T1000 (cell line): ENCODE results near the gene CFAP126.
"Not testable (repeated sequence)": the region's sequence is repeated elsewhere in the genome, so short reads cannot be mapped to it uniquely, and the experiment has no call there.

Experiments
- DNase-seq: peaks from one replicate; lab custom pipeline; 2025; ENCODE audit warnings: mixed read lengths; lab: John Stamatoyannopoulos, UW

Gene CFAP126

GRCh38 chr1:161381707-161382106, 14.0 kb upstream of the CFAP126 start:
- DNase-seq = no peak

DNA sequence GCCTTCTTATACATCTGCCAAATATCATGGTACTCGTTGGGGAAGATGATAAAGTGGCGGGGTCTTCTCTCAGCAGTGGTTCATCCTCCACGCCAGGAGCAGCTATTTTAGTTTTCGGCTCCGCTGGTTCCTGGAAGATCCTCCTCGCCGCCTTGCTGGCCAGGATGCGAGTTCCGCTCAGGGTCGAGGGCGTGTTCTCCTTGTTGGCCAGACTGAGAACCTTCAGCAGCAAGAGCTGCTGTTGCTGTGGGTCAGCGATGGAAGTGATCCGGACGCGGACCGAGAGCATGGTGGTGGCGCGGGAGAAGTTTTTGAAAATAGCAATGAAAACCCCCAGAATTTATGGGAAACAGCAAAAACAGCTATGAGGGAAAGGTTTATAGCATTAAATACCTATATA, 11.4 kb upstream of the CFAP126 start:
- DNase-seq = no peak

DNA sequence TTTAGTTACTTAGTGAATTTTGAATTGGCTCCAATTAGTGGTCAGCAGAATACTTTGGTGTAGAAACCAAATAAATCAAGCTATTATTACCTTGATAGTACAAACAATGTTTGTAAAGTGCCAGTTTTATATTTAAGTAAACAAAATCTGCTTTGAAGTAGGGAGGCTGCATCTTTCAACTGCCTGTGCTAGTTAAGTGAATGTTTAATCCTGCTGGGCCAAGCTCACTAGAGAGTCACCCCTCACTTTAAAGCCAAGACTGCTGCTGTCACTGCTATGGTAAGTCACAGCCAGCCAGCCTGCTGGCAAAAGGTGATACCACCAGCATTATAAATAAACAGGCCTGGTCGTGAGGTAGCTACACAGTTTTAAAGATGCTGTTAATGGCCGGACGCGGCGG, 10.3 kb upstream of the CFAP126 start:
- no peak for DNase-seq

- DNase-seq = no peak
These were observed 6.7 kb upstream of the CFAP126 start for GRCh38 chr1:161374373-161374772.

DNA sequence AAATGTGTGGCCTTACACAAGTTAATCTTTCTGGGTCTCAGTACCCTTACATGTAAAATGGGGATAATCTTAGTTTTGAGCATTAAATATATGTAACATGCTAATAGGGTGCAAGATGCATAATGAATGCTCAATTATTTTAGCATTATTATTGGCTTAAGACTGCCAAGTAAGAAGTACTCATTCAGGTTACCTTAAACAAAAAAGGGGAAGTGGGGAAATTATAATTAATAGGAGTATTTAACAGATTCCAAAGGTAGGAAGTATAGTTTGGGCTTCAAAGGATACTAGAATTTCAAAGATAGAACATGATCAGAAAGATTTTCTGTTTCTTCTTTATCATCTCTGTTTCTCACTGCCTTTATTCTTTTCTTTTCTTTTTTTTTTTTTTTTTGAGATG, 5.8 kb upstream of the CFAP126 start:
- no peak for DNase-seq

- DNase-seq = no peak
These were observed 2.5 kb downstream of the CFAP126 start for GRCh38 chr1:161365207-161365606.

- no peak for DNase-seq
These were observed 3.3 kb downstream of the CFAP126 start for GRCh38 chr1:161364332-161364731.

GRCh38 chr1:161359291-161359690, 8.4 kb downstream of the CFAP126 start:
- DNase-seq = no peak

DNA sequence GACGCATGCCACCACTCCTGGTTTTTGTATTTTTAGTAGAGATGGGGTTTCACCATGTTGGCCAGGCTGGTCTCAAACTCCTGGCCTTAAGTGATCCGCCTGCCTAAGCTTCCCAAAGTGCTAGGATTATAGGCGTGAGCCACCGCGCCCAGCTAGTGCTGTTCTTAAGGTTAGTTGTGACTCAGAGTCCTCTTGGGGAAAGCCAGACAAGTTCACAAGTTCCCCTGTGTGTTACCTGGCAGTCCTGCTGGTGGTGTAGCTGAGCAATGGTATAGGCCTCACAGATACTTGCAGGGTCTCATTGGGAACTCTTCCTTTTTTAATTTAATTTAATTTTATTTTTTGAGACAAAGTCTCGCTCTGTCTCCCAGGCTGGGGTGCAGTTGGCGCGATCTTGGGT, 10.6 kb downstream of the CFAP126 start:
- no peak for DNase-seq

DNA sequence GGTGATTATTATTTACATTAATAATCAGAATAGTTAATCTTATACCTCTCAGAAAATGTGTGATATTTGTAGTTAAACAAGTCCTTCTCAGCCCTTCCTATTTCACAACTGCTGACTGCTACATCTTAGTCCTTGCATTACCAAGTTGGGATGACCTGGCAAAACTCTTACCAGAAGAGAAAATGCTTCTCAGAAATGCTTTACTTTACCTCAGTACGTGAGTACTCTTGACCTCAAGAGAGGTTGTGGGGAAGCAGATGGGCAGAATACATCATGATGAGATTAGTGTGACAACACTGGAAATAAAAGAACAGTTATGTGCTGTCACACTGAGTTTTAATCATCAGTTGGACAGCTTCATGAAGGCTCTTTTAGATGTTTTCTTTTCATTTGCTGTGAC, 16.2 kb downstream of the CFAP126 start:
- no peak for DNase-seq

DNA sequence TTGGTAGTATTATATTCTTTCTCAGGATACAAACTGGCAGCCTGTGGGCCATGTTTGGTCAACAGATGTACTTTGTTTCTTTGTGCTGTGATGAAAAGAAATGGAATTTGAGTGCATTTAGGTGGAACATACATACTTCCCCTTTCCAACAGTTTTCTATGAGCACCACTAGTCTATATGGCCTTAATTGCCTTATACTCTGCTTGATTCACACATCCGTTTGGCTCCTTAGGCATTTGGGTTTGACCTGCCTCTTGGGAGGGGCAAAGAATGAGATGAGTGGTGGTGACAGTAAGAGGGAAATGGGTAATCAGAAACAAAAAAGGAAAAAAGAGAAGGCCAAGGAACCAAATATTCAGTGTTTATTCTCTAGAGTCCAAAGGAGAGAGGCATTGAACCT, 17.0 kb downstream of the CFAP126 start:
- DNase-seq = no peak

DNA sequence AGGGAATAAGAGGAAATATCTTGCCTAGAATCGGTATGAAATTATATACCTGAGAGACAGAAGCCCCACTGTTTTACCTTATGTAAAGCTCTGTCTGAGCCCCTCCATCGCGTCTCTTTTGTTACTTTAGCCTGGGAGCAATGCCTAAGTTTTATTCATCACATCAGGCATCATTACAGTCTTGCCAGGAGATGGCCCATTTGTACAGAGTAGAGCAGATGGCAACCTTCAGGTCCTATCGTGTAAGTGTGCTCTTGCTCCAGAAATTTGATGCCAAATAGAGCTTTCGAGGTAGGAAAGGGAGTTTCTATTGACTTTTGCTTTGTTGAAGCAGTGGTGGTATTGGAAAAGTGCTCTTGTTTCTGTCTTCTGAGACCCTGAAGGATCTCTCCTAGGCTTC, 24.9 kb downstream of the CFAP126 start:
- no peak for DNase-seq

DNA sequence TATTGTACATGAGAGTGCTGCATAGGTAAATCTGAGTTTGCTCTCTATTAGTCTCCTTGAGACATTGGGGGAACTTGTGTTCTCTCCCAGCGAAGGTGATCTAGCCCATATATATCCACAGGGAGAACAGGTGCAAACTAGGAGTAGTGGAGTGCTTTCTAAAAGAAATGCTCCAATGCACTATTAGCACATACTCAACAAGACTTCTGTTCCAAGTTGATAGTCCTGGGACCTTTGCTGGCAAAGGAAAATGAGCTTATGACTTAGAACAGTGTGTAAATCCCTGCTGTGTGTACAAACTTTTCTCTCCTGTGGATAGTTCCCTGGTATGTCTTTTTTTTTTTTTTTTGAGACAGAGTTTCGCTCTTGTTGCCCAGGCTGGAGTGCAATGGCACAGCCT, 25.5 kb downstream of the CFAP126 start:
- DNase-seq = no peak

DNA sequence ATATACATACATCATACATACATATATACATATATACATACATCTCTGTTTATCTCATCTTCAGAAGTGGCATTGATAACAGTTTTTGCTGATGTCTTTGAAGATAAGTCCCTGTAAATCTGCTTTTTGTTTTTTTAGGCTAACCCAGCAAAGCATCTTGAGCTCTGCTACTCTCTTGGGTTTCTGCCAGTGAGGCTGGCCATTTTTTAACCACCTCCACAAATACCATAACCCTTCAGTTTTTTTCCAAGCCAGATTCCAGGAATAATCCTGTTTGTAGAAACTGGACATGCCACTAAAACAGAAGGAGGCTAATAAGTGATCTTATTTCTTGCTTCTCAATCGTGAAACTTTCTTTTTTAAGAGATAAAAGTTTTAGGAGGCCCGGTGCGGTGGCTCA, 31.9 kb downstream of the CFAP126 start:
- no peak for DNase-seq

GRCh38 chr1:161333166-161333565, 34.5 kb downstream of the CFAP126 start:
- no peak for DNase-seq

DNA sequence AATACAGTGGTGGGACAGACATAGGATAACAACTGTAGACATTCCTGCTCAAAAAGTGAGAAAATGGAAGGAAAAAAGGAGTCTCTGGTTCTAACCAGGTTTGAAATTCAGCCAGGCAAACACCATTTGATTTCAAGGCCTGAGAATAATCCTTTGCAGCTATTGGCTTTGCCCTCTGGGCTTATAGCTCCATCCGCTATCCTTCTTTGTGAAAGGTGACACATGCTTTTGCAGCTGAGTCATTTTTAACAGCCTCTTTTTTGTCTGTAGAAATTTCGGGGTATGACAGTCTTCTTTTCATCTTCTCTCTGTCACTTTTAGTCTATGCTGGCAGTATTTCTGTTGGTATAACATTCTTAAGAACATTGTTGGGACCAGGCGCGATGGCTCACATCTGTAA, 37.3 kb downstream of the CFAP126 start:
- DNase-seq = no peak

- DNase-seq = no peak
These were observed 43.7 kb downstream of the CFAP126 start for GRCh38 chr1:161324020-161324419.

DNA sequence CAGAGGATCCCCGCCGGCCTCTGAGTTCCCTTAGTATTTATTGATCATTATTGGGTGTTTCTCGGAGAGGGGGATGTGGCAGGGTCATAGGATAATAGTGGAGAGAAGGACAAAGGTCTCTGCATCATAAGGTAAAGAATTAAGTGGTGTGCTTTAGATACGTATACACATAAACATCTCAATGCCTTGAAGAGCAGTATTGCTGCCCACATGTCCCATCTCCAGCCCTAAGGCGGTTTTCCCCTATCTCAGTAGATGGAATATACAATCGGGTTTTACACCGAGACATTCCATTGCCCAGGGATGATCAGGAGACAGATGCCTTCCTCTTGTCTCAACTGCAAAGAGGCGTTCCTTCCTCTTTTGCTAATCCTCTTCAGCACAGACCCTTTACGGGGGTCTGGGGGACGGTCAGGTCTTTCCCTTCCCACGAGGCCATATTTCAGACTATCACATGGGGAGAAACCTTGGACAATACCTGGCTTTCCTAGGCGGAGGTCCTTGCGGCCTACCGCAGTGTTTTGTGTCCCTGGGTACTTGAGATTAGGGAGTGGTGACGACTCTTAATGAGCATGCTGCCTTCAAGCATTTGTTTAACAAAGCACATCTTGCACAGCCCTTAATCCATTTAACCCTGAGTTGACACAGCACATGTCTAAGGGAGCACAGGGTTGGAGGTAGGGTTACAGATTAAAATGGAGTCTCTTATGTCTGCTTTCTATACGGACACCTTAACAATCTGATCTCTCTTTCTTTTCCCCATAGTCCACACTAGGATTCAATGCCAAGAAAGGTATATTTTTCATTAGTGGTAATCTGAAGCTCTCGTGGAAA, 51.6 kb downstream of the CFAP126 start:
- not testable (repeated sequence) for DNase-seq
